Umbilical cord (tissue), 2 donors: ENCODE measurements around the gene TCEAL7. TPM values are rescaled to one million over a fixed set of nuclear protein-coding genes. Genes with fewer than 3 reads are reported as not detected.
"Not testable (repeated sequence)": the region's sequence is repeated elsewhere in the genome, so short reads cannot be mapped to it uniquely, and the experiment has no call there.

Experiments used
- DNase-seq: peaks from one replicate; pipeline ENCODE4 v3.0.0-alpha.2; 2015; ENCODE audit warnings: low spot score
- total RNA-seq: library from RNA; depleted of rRNA; stranded (reverse); fragments of >200 nt; gene quantifications from one replicate; pipeline ENCODE4 v1.2.3, GENCODE V29; 2014; ENCODE audit warnings: low replicate concordance; ENCODE audit not compliant: insufficient read depth

The TCEAL7 gene, protein sequence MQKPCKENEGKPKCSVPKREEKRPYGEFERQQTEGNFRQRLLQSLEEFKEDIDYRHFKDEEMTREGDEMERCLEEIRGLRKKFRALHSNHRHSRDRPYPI
- 11.3 TPM for total RNA-seq

GRCh38 chrX:103329991-103330390 is at the start of gene TCEAL7:
TSS of gene TCEAL7 (plus strand) at chrX:103330239. CDS start at chrX:103331404, 1,165 bp downstream.
- peak; percentile 64 for DNase-seq

DNA sequence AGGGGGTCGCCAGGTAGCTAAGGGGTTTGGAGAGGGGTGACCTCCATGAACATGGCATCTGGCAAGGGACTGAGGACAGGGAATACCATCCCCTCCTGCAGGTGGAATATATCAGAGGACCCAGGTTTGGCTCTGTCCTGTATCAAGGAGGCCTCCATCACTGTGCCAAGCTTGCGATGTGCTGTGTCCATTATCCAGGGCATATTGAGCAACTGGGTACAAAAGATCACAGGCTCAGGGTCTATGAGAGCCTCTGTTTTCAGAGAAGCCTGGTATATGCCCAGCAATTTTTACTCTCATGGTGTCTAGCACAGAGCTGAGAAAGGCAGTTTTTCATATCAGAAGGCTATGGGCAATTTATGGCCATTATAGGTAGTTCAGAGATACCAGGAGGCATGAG is 36.9 kb upstream of the TCEAL7 start:
- DNase-seq, result no peak

DNA sequence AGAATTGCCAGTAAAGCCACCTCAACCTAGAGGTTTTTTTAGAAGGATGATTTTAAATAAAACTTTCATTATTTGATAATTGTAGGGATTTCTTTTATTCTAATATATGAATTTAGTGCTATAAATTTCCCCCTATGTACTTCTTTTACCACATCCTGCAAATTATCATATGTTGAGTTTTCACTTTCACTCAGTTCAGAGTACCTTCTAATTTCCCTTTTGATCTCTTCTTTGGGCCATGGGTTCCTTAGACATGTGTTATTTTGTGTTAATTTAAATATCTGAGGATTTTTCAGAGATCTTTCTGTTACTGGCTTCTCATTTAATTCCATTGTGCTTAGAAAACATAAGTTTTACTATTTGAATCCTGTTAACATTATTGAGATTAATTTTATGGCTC is 25.3 kb upstream of the TCEAL7 start:
- DNase-seq, result no peak

GRCh38 chrX:103305666-103306065 is 24.4 kb upstream of the TCEAL7 start:
- DNase-seq, result not testable (repeated sequence)

- DNase-seq, result no peak
Measured at GRCh38 chrX:103309860-103310554, 20.0 kb upstream of the TCEAL7 start.

DNA sequence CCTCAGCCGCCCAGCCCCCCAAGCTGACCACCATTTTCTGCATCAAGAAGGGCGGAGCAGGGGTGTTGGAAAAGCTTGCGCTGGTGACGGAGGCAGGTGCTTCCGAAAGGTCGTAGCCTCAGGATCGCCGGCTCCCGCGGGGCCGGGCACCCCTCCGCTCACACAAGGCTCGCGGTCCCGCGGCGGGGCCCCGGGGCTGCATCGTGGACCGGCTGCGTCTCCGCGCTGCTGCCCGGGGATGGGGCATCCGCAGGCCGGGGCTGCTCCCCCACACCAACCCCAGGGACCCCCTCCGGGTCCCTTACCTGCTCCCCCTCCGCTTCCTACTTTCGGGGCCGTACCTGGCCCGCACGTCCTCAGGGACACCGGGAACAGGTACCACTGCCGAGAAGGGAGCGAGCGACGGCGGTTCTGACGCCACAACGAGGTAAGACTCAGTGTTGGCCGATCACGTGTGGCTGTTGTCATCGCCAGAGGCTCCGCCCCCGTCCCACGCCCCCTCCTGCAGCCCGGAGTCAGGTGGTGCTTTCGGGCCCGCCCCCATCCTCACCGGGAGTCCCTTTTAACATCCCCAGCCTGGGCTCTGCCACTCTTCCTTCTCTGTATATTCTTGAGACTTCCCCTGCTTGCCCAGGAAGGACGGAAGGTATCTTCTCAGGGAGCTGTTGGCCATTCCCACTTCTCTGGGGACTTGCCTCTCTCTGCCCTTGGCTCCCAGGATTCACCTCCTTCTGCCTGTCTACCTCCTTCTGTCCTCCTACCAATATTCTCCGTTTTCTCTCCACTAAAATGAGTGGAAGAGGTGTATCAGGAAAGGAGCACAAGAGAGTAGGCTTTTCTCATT is 19.3 kb upstream of the TCEAL7 start, which contains the start of gene BEX2:
TSS of gene BEX2 (minus strand) at position 436 of the 844 bp plus-strand sequence. CDS start 1,014 bp downstream, outside the sequence.
- peak; percentile 43 for DNase-seq

- no peak for DNase-seq
Measured at GRCh38 chrX:103311399-103311780, 18.6 kb upstream of the TCEAL7 start.

DNA sequence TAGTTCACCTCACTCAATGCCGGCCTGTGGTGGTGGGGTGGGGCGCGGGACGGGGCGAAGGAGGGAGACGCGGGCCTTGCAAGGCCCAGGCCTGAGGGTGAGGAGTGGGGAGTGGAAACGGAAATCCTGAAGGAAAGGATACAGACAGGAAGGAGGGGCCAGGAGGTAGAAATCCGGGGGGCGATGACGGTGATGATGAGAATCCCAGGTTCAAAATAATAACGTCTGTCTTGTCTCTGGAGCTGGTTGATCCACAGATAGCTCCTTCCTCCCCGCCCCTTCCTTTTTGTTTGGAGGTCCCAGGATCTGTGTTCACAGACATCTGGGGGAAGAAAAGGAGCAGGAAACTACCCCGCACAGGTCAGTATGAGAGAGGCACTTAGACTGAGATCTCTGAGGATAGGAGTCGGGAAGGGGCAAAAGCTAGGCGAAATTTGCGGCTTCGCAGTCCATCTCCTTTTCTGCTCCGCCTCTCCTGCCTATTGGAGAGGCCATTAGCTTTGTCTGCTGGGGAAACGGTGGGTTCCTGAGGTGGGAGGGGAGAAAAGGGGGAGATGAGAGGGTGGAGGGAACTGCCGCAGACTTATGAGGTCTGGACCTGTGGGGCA is 746 bp downstream of the TCEAL7 start:
- peak; percentile 39 for DNase-seq

DNA sequence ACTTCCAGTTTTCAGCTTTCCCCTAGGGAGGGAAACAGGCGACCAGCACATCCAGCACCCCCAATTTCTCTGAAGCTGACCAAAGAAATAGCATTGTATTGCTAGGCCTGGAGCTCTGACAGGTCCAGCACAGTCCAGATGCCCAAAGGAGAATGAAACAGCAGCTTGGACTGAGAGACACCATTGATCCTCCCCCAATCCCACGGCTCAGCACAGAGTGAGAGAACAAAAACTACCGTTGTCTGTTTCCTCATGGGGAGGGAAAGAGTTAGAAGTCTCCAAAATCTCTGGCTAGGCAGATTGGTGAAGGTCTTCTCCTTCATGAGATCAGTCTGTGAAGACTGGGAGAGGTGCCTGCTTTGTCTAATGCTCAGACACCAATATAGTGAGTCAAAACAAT is 8.6 kb downstream of the TCEAL7 start:
- DNase-seq, result no peak

DNA sequence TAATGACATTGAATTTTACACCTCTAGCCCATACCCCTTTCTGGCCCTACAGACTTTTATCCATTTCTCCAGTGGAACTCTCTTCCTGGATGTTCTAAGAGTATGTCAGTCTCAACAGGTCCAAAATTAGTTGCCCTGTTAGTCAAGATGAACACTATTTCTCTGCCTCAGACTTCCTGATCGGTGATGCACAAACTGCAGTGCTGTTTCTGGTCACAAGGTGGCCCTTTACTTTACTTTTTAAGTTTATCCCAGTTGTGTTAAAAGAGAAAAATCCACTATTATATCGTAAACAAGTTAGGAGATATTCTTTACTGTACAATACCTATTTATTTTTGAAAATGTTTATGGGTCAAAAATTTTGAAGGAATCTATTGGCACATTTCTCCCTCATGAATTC is 13.1 kb downstream of the TCEAL7 start:
- DNase-seq, result peak; percentile 48

DNA sequence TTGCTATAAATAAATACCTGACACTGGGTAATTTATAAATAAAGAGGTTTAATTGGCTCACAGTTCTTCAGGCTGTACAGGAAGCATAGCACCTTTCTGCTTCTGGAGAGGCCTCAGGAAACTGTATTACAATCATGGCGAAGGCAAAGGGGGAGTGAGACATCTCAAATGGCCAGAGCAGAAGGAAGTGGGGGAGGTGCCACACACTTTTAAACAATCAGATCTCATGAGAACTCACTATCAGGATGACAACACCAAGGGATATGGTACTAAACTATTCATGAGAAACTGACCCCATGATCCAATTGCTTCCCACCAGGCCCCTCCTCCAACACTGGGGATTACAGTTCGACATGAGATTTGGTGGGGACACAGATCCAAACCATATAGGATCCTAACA is 14.6 kb downstream of the TCEAL7 start:
- no peak for DNase-seq

GRCh38 chrX:103347682-103348397 is 17.8 kb downstream of the TCEAL7 start:
- DNase-seq, result peak; percentile 15

- DNase-seq, result peak; percentile 91
Measured at GRCh38 chrX:103356130-103356798, 26.2 kb downstream of the TCEAL7 start, which contains the start of gene TCEAL9. TSS of gene TCEAL9 (plus strand) at chrX:103356506. CDS start at chrX:103357685, 1,179 bp downstream.

- DNase-seq, result peak; percentile 35
Measured at GRCh38 chrX:103356858-103357257, 26.8 kb downstream of the TCEAL7 start.

GRCh38 chrX:103357871-103358270 is 27.8 kb downstream of the TCEAL7 start:
- no peak for DNase-seq

GRCh38 chrX:103359605-103360004 is 29.6 kb downstream of the TCEAL7 start:
- not testable (repeated sequence) for DNase-seq

GRCh38 chrX:103360092-103360491 is 30.1 kb downstream of the TCEAL7 start:
- DNase-seq, result peak; percentile 18

GRCh38 chrX:103360916-103361315 is 30.9 kb downstream of the TCEAL7 start:
- no peak for DNase-seq

DNA sequence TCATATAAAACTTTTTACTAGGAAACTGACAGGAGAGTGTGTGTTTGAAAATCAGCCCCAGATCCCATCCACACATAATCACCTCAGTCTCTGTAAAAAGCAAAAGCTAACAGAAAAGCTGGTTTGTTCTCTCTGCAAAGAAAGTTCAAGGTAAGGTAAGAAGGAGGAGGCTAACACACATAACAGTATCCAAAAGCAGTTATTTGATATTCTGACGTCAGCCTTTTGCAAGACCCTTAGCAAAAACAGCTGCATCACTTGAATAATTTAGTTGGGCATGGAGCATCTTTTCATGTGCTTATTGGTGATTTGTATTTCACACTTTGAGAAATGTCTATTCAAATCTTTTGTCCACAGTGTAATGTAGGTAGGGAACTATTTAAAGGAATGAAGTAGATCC is 31.8 kb downstream of the TCEAL7 start:
- DNase-seq, result no peak

DNA sequence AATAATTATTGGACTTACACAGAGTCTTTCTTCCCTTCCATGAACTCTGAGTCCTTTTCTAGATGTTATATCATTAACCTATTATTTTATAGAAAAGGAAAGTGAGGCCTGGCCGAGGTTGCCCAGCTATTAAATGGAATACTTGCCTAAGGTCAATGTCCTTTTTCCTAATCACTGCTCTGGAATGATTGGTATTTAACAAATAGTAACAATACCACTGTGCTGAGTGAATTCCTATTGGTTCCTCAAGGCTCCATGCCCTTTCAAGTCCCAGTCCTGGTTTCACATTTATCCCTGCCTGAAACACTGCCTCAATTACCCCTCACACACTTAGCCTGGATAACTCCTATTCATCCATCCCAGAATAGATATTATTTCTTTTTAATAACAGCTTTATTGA is 32.4 kb downstream of the TCEAL7 start:
- DNase-seq, result no peak

- no peak for DNase-seq
Measured at GRCh38 chrX:103363046-103363445, 33.0 kb downstream of the TCEAL7 start.
